Epithelial cell of proximal tubule (primary cell): ENCODE results near the gene ETS1. TPM values are rescaled to one million over a fixed set of nuclear protein-coding genes. Genes with fewer than 3 reads are reported as not detected.

Experiments
- DNase-seq: peaks from one replicate; pipeline ENCODE4 v3.0.0-alpha.2; 2011; ENCODE audit warnings: low read depth
- H3K4me3 ChIP-seq: 2 replicates; pipeline ENCODE4 v1.5.1; 2011; ENCODE audit warnings: low read depth, mild to moderate bottlenecking, low read length
- CTCF ChIP-seq: conservative IDR thresholded peaks from 2 replicates; pipeline ENCODE4 v1.5.1; 2012; ENCODE audit warnings: low read depth, mild to moderate bottlenecking, low read length
- total RNA-seq: library from RNA; depleted of rRNA; stranded (reverse); fragments of >200 nt; gene quantifications from 2 replicates; pipeline ENCODE4 v1.2.3, GENCODE V29; 2015

Gene ETS1
- total RNA-seq, 1 donor from 2014 or later, result 76.5 TPM

- no peak for TF ChIP-seq CTCF
- DNase-seq, result no peak
- no peak overlapping the region for H3K4me3 ChIP-seq
These were observed 40.4 kb downstream of the ETS1 start for GRCh38 chr11:128546916-128547315.

DNA sequence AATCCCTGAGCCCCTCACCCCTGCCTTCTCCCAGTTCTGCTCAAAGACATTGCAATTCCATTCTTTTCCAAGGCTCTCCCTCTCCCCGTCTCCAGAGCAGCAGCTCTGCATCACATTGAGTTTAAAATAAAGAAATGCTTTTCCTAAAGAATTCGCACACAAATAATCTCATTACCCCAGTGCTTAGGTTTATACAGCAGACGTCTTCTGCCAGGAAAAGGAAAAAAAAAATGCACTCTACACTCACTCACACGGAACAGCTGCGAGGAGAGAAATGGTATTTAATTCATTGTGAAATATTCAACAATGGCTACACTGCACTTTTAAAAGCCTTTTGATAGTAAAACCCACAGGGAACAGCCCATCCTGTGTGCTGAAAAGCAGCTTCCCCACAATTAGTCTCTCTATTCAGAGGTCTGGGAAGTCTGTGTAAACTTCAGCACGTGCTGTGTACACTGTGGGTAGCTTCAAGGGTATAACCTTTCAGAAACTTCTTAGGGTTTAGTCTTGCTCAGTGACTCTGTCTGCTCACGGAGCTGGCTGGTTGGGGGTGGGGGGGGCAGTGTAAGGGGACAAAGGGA, 42.8 kb downstream of the ETS1 start:
- H3K4me3 ChIP-seq, result no peak overlapping the region
- no peak for TF ChIP-seq CTCF
- no peak for DNase-seq

- no peak for DNase-seq
- H3K4me3 ChIP-seq, result no peak overlapping the region
- TF ChIP-seq CTCF, result no peak
These were observed 46.9 kb downstream of the ETS1 start for GRCh38 chr11:128540469-128540868.

DNA sequence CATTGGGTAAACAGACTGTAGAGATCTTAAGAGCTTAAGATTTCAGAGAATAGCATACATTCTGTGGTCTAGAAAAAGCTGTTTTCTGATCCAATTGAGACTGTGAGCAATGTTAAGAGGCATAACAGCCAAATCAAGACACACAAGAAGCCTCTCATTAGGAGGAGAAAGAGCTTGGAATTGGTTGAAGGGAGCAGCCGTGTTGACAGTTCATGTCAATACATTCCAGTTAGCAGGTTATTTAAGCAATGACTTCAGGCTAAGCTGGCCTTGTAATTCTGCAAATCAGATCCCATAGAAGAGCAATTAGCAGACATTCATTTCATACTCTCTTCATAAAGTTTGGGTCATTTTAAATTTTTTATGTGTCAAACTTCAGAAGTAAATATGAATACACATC, 50.9 kb downstream of the ETS1 start:
- no peak overlapping the region for H3K4me3 ChIP-seq
- DNase-seq, result no peak
- no peak for TF ChIP-seq CTCF

DNA sequence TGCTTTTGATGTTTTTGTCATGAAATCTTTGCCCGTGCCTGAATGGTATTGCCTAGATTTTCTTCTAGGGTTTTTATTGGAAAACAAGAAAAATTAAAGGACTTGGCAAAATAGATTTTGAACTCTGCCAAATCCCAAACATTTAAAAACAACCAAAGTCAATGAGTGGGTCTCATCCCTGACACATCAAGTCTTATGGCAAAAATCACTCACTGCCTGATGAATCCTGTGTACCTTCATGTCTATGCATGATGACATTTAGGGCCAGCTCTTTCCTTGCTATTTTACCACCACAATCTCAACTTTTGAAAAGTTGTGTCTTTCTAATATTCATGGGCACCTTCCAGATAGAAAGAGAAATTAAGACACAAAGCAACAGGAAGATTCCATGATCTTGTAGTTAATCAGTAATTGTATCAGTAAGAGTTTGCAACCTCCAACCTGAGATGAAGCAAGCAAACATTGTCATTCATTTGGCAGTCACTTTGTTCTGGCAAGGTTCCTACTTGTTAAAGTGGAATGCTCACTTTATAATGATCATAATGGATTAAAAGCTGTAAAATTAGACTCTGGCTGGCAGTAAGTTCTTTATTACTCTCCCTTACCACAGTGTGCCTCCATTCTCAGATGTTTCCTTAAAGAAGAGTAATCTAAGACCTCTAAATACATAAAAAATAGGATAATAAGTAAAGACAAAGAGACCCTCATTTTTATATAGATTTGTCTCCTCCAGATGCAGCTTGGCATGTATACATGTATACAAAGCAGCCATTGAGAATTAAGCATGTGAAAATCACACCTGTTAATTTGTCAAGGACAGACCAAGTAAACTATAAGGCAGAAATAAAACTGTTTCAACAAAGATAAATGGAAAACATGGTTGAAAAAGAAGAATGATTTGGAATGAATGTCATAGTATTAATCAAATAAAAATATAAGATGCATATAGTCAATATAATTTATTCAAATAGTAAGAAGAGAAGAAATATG, 51.6 kb downstream of the ETS1 start:
- no peak overlapping the region for H3K4me3 ChIP-seq
- TF ChIP-seq CTCF, result no peak
- no peak for DNase-seq

DNA sequence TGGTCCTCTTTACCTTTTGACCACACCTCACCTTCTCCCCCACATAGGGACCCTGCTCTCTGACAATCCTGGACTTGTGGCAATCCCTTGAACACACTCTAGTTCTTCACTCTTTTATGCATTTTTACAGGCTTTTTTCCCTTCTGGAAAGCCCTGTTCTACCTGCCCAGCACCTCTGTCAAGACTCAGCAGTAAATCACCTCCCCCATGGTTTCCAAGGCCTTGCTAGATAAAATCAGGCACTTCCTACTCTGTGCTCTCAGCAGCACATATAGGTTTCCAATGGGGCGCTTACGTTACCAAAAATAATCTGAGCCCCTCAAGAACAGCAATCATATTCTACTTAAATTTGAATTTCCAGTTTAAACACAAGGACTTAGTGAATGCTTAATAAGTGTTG, 53.9 kb downstream of the ETS1 start:
- H3K4me3 ChIP-seq, result no peak overlapping the region
- no peak for DNase-seq
- no peak for TF ChIP-seq CTCF
